ENCODE data around the gene PADI4. TPM values are rescaled to one million over a fixed set of nuclear protein-coding genes. Genes with fewer than 3 reads are reported as not detected.

Gene PADI4
- total and polyA plus RNA-seq, 2 of the 8 experiments (the other 6 are each of a cell fraction or from before 2014, with no cell fraction given) = 0.29 TPM; not detected in 1

DNA sequence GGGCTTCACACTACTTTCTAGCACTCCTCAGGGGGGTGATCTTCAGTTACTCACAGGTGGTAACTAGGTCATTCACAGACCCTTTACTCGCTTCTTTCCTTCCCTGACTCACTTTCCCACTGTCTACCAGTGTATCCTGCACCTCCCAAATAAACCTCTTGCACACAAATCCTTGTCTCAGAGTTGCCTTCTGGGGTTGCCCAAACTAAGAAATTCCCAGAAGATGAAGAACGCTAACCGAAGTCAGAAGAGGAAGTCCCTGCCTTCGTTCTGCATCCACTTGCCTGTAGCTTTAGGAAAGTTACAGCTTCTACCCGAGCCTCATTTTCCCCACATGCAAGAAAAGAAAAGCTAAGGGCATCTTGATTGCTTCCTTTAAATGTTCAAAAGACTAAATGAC, 11.9 kb upstream of the PADI4 start (continued):
- no peak for TF ChIP-seq POLR2AphosphoS5 (IDR thresholded peaks at IDR 0.05; ENCODE audit: low read depth, low read length)
- TF ChIP-seq RNF2 (IDR thresholded peaks at IDR 0.05; ENCODE audit: borderline replicate concordance, low read depth, low read length, missing control alignments, poor library complexity, severe bottlenecking) = no peak
- TF ChIP-seq GTF2F1 (IDR thresholded peaks at IDR 0.05; ENCODE audit: borderline replicate concordance, low read depth, low read length) = no peak
- no peak for TF ChIP-seq CHD2 (IDR thresholded peaks at IDR 0.05; ENCODE audit: low read length)
- TF ChIP-seq TEAD4 (IDR thresholded peaks at IDR 0.05; ENCODE audit: low read depth, low read length) = no peak
- TF ChIP-seq SIX5 (IDR thresholded peaks at IDR 0.05; ENCODE audit: low read depth, low read length) = no peak

Data from H1 (cell line).